Amniotic stem cell (primary cell): ENCODE data around the gene STARD6.
A peak's percentile ranks its signal among the peaks of the same experiment; 100 is the strongest.
"Not testable (repeated sequence)": the region's sequence is repeated elsewhere in the genome, so short reads cannot be mapped to it uniquely, and the experiment has no call there.

Source experiments
- DNase-seq: peaks from one replicate; lab custom pipeline; 2025; lab: John Stamatoyannopoulos, UW

Gene STARD6

GRCh38 chr18:54357660-54358494 lies at the start of gene STARD6, which contains the start of gene C18orf54:
Gene STARD6 (minus strand): TSS chr18:54357858. CDS start chr18:54354573, 3,285 bp downstream.
Gene C18orf54 (plus strand): TSS chr18:54357906. CDS start chr18:54360573, 2,667 bp downstream.
- peak; percentile 73 for DNase-seq

- DNase-seq = no peak
Observed at GRCh38 chr18:54405290-54405689, 47.6 kb upstream of the STARD6 start.

GRCh38 chr18:54396760-54397159 lies 39.1 kb upstream of the STARD6 start:
- DNase-seq = no peak

- DNase-seq = no peak
Observed at GRCh38 chr18:54393648-54394294, 36.1 kb upstream of the STARD6 start.

- DNase-seq = peak; percentile 44
Observed at GRCh38 chr18:54392543-54393023, 34.9 kb upstream of the STARD6 start.

GRCh38 chr18:54390838-54391237 lies 33.2 kb upstream of the STARD6 start:
- no peak for DNase-seq

- no peak for DNase-seq
Observed at GRCh38 chr18:54389143-54389505, 31.5 kb upstream of the STARD6 start.

GRCh38 chr18:54388203-54389142 lies 30.8 kb upstream of the STARD6 start:
- DNase-seq = peak; percentile 20

GRCh38 chr18:54387631-54388030 lies 30.0 kb upstream of the STARD6 start:
- no peak for DNase-seq

GRCh38 chr18:54386800-54387495 lies 29.3 kb upstream of the STARD6 start:
- not testable (repeated sequence) for DNase-seq

- no peak for DNase-seq
Observed at GRCh38 chr18:54386043-54386442, 28.4 kb upstream of the STARD6 start.

GRCh38 chr18:54382733-54383252 lies 25.1 kb upstream of the STARD6 start:
- DNase-seq = no peak

GRCh38 chr18:54382076-54382475 lies 24.4 kb upstream of the STARD6 start:
- no peak for DNase-seq

- no peak for DNase-seq
Observed at GRCh38 chr18:54381640-54382039, 24.0 kb upstream of the STARD6 start.

- DNase-seq = no peak
Observed at GRCh38 chr18:54378057-54378456, 20.4 kb upstream of the STARD6 start.

GRCh38 chr18:54360406-54360805 lies 2.7 kb upstream of the STARD6 start:
- DNase-seq = no peak

- no peak for DNase-seq
Observed at GRCh38 chr18:54359233-54359632, 1.6 kb upstream of the STARD6 start.

GRCh38 chr18:54358495-54359040 lies 910 bp upstream of the STARD6 start:
- no peak for DNase-seq

GRCh38 chr18:54357082-54357659 lies 487 bp downstream of the STARD6 start:
- no peak for DNase-seq

GRCh38 chr18:54351186-54351585 lies 6.5 kb downstream of the STARD6 start:
- no peak for DNase-seq
